Mesendoderm (in vitro differentiated cells): Measurements from ENCODE around the gene CCR5AS.
"Not testable (repeated sequence)": the region's sequence is repeated elsewhere in the genome, so short reads cannot be mapped to it uniquely, and the experiment has no call there.

Experiments
- DNase-seq: peaks from one replicate; pipeline ENCODE4 v3.0.0; 2013
- H2AK5ac ChIP-seq: 2 replicates; pipeline ENCODE4 v1.6.1; 2013; ENCODE audit warnings: low read length, inconsistent platforms
- H2BK120ac ChIP-seq: 2 replicates; pipeline ENCODE4 v1.6.1; 2013; ENCODE audit warnings: low read depth, mild to moderate bottlenecking, low read length, moderate library complexity, mixed read lengths
- H2BK15ac ChIP-seq: replicated peaks from 2 replicates; pipeline ENCODE4 v1.6.1; 2013; ENCODE audit warnings: low read depth, mild to moderate bottlenecking, moderate library complexity
- H2BK5ac ChIP-seq: 2 replicates; pipeline ENCODE4 v1.6.1; 2013; ENCODE audit warnings: low read length, inconsistent platforms
- H3K18ac ChIP-seq: 2 replicates; pipeline ENCODE4 v1.6.1; 2013; ENCODE audit warnings: mild to moderate bottlenecking, low read length, mixed read lengths
- H3K23ac ChIP-seq: one replicate; pipeline ENCODE4 v1.6.1; 2013; ENCODE audit warnings: low read length
- H3K27ac ChIP-seq: 2 replicates; pipeline ENCODE4 v1.5.1; 2013; ENCODE audit warnings: low read depth, mild to moderate bottlenecking, inconsistent platforms, low read length, moderate library complexity
- H3K27me3 ChIP-seq: 2 replicates; pipeline ENCODE4 v1.6.1; 2013; ENCODE audit warnings: low read length, control low read depth, mild to moderate bottlenecking, inconsistent platforms; ENCODE audit not compliant: insufficient read depth, poor library complexity
- H3K36me3 ChIP-seq: 2 replicates; pipeline ENCODE4 v1.6.1; 2013; ENCODE audit warnings: low read length, inconsistent platforms; ENCODE audit not compliant: control insufficient read depth, insufficient read depth
- H3K4ac ChIP-seq: one replicate; pipeline ENCODE4 v1.6.1; 2013; ENCODE audit warnings: low read depth, mild to moderate bottlenecking, low read length, moderate library complexity
- H3K4me1 ChIP-seq: 2 replicates; pipeline ENCODE4 v1.6.1; 2013; ENCODE audit warnings: low read depth, low read length, inconsistent platforms; ENCODE audit not compliant: control insufficient read depth
- H3K4me2 ChIP-seq: 2 replicates; pipeline ENCODE4 v1.6.1; 2013; ENCODE audit warnings: low read length
- H3K4me3 ChIP-seq: 2 replicates; pipeline ENCODE4 v1.5.1; 2013; ENCODE audit warnings: mild to moderate bottlenecking, low read length
- H3K56ac ChIP-seq: one replicate; pipeline ENCODE4 v1.6.1; 2013; ENCODE audit warnings: low read length
- H3K79me1 ChIP-seq: 2 replicates; pipeline ENCODE4 v1.6.1; 2013; ENCODE audit warnings: low read length, inconsistent platforms
- H3K79me2 ChIP-seq: 2 replicates; pipeline ENCODE4 v1.6.1; 2013; ENCODE audit warnings: mild to moderate bottlenecking, low read length; ENCODE audit not compliant: control insufficient read depth, insufficient read depth
- H3K9ac ChIP-seq: 2 replicates; pipeline ENCODE4 v1.6.1; 2013; ENCODE audit warnings: low read length, inconsistent platforms
- H4K5ac ChIP-seq: one replicate; pipeline ENCODE4 v1.6.1; 2013; ENCODE audit warnings: low read length
- H4K8ac ChIP-seq: one replicate; pipeline ENCODE4 v1.6.1; 2013; ENCODE audit warnings: low read depth, mild to moderate bottlenecking, control low read depth, low read length, moderate library complexity
- whole genome bisulfite sequencing: extraction: QIAGEN DNeasy Blood & Tissue Kit; methylation state at CpG from one replicate; pipeline ENCODE4 v1.1.7; 2013; ENCODE audit warnings: low lambda C conversion rate, missing lambda C conversion rate; ENCODE audit not compliant: insufficient coverage; ENCODE audit errors: extremely low coverage; 5-methylcytosine and 5-hydroxymethylcytosine counted together

Gene CCR5AS

DNA sequence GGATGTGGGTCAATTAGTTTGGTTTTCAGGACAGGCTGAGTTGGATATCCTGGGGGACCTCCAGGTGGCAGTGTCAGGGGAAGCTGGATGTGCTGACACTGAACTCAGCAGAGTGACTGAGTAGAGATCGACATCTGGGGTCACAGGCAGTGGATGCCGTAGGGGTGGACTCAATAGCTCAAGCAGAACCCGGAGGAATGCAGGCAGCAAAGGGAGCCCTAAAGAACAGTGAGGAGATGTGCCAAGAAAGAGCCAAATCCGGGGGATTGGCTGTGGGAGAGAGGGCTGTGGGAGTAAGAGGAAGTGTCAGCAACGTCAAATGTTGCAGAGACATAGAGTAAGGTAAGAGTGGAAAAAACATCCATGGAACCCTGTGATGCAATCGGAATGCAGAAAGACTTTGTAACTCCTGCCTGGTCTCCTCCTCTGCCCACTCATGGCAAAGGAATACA lies 11.6 kb downstream of the CCR5AS start:
- Histone ChIP-seq H4K8ac (no peak overlapping the region), H2BK15ac (no peak overlapping the region), H3K4me1 (peaks cover 7% of the 10 kb centered on the region), H3K4me3 (no peak overlapping the region), H4K5ac (no peak overlapping the region), H3K4me2 (no peak overlapping the region), H2BK5ac (no peak overlapping the region), H3K9ac (no peak overlapping the region), H3K56ac (no peak overlapping the region), H3K23ac (no peak overlapping the region), H3K79me2 (no peaks in the 10 kb centered on the region), H3K27me3 (no peaks in the 10 kb centered on the region), H3K79me1 (no peaks in the 10 kb centered on the region), H2AK5ac (no peak overlapping the region), H3K18ac (no peak overlapping the region), H2BK120ac (no peak overlapping the region), H3K27ac (no peak overlapping the region), H3K36me3 (no peaks in the 10 kb centered on the region), H3K4ac (no peak overlapping the region)
- WGBS = no CpG with 5 or more reads among the region's 6 CpGs
- DNase-seq = no peak

DNA sequence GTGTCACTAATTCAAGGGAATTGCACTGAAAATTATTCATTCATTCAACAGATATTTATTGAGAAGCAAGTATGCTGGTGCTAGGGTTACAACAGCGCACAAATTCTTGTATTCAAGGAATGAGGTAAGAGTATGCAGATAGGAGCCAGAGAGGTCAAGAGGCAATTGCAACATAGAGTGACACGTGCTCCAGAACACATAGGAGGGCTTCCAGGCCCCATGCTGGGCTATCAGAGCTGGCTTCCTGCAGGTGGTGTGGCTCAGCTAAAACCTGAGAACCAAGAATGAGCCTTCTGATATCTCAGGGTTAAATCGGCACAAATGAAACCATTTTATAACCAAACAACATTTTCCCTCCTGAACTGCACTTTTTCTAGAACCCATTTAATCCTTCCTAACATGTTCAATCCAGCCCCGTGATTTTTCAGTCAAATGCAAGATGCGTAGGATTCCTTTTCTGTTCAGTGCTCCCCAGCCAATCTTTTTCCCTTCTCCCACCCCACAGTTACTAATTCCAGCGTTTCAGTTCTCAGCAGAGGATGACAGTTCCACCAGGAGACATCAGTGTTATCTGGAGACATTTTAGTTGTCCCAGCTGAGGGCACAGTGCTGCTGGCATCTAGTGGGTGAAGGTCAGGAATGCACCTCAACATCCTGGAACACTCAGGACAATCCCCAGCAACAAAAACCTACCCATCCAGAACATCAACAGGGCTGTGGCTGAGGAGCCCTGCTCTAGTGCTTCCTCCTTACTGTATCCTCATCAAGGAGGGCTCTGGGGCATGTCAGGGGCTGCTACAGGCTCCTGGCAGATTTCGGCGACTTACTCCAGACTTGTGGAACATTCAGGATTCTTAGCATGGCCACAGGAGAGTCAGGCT lies 13.1 kb downstream of the CCR5AS start:
- no peak overlapping the region for H3K4me3 ChIP-seq
- H3K36me3 ChIP-seq = no peaks in the 10 kb centered on the region
- no peaks in the 10 kb centered on the region for H3K79me1 ChIP-seq
- no peak overlapping the region for H3K23ac ChIP-seq
- H2BK5ac ChIP-seq = peak overlapping the region; percentile 9
- DNase-seq = peak; percentile 90
- no peaks in the 10 kb centered on the region for H3K27me3 ChIP-seq
- no peak overlapping the region for H3K4ac ChIP-seq
- no peak overlapping the region for H2AK5ac ChIP-seq
- peak overlapping the region; percentile 0 for H3K18ac ChIP-seq
- H3K4me2 ChIP-seq = no peak overlapping the region
- H3K27ac ChIP-seq = no peak overlapping the region
- H2BK120ac ChIP-seq = no peak overlapping the region
- no peak overlapping the region for H4K5ac ChIP-seq
- H3K4me1 ChIP-seq = peaks cover 3% of the 10 kb centered on the region
- no CpG with 5 or more reads among the region's 8 CpGs for WGBS
- H3K56ac ChIP-seq = no peak overlapping the region
- H4K8ac ChIP-seq = no peak overlapping the region
- no peaks in the 10 kb centered on the region for H3K79me2 ChIP-seq
- no peak overlapping the region for H2BK15ac ChIP-seq
- H3K9ac ChIP-seq = no peak overlapping the region

DNA sequence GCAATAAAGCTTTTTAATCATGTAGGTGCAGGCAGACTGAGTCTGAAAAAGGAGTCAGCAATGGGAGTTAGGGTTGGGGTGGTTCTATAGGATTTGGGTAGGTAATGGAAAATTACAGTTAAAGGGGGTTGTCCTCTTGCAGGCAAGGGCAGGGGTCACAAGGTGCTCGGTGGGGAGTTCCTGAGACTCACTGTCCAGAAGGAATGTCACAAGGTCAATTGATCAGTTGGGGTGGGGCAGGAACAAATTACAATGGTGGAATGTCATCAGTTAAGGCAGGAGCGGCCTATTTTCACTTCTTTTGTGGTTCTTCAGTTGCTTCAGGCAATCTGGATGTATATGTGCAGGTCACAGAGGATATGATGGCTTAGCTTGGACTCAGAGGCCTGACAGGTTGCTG lies 13.9 kb downstream of the CCR5AS start:
- H2BK15ac ChIP-seq = no peak overlapping the region
- no peak overlapping the region for H3K4me3 ChIP-seq
- DNase-seq = peak; percentile 76
- H2AK5ac ChIP-seq = no peak overlapping the region
- H3K79me1 ChIP-seq = no peaks in the 10 kb centered on the region
- H3K9ac ChIP-seq = no peak overlapping the region
- no peaks in the 10 kb centered on the region for H3K36me3 ChIP-seq
- no CpG with 5 or more reads among the region's 2 CpGs for WGBS
- no peak overlapping the region for H3K23ac ChIP-seq
- H3K4me1 ChIP-seq = peaks cover 3% of the 10 kb centered on the region
- no peaks in the 10 kb centered on the region for H3K79me2 ChIP-seq
- no peak overlapping the region for H2BK120ac ChIP-seq
- no peak overlapping the region for H3K4me2 ChIP-seq
- H3K4ac ChIP-seq = no peak overlapping the region
- H4K8ac ChIP-seq = no peak overlapping the region
- H3K27ac ChIP-seq = no peak overlapping the region
- no peaks in the 10 kb centered on the region for H3K27me3 ChIP-seq
- no peak overlapping the region for H3K18ac ChIP-seq
- no peak overlapping the region for H4K5ac ChIP-seq
- no peak overlapping the region for H2BK5ac ChIP-seq
- no peak overlapping the region for H3K56ac ChIP-seq

DNA sequence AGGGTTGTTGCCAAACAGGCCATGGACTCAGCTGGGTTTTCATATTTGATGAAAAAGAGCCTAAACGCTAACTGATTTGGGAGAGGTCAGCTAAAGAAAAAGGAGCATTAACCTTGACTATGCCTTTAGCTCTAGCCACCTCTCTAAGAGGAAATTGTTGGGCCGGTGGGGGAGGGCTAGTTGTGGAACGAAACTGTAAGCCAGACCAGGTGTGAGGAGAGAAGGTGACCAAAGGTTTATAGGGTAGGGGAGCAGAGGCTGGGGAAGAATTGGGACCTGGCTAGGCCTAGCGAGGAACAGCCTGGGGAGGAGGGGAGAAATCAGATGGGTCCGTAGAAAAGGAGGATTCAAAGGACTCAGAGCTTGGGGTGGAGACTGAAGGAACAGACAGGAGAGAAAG lies 15.3 kb downstream of the CCR5AS start:
- WGBS = no CpG with 5 or more reads among the region's 5 CpGs
- not testable (repeated sequence) for H3K4me3 ChIP-seq, H2AK5ac ChIP-seq, H2BK5ac ChIP-seq, H3K79me2 ChIP-seq, H3K4me2 ChIP-seq, H2BK15ac ChIP-seq, DNase-seq, H2BK120ac ChIP-seq, H4K8ac ChIP-seq, H3K36me3 ChIP-seq, H3K4me1 ChIP-seq, H3K79me1 ChIP-seq, H4K5ac ChIP-seq, H3K18ac ChIP-seq, H3K27ac ChIP-seq, H3K56ac ChIP-seq, H3K27me3 ChIP-seq, H3K23ac ChIP-seq, H3K4ac ChIP-seq, H3K9ac ChIP-seq

DNA sequence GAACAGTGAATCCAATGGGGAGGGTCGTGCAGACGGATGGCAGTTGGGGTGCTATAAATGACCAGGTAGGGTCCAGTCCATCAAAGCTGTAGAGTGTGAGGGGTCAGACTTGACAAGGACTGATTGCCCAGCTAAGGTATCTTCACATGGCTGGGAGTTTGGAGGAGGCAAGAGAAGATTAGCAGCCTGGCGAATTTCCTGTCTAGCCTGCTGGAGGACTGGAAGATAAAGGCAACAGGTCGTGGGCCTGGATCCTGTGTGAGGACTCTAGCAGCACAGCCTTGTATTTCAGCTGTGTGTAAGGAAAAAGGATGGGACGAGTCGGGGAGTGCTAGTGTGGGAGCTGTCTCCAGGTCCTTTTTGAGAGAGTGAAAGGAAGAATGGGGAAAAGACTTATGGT lies 17.6 kb downstream of the CCR5AS start:
- H2BK15ac ChIP-seq = no peak overlapping the region

DNA sequence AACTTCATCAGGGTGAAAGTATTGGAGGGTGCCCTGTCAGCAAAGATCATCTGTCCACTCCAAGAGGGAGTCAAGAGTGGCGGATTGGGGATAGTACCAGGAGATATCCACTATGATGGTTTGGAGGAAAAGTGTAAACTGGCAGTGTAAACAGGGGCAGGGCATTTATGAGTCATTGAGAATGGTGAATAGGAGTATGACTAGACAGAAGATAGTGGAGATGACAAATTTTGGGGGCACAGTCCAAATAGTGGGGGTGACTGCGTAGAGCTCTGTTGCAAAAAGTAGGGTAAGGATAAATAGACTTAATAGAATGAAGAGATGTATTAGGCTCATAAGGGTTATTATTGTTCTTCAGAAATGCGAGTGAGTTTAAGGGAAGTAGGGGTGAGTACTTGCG lies 18.0 kb downstream of the CCR5AS start:
- not testable (repeated sequence) for DNase-seq, H4K8ac ChIP-seq, H3K9ac ChIP-seq, H3K4me1 ChIP-seq, H3K4me2 ChIP-seq, H3K23ac ChIP-seq, H3K56ac ChIP-seq, H2AK5ac ChIP-seq, H3K79me1 ChIP-seq, H2BK15ac ChIP-seq, H3K79me2 ChIP-seq, H3K4me3 ChIP-seq, H3K27me3 ChIP-seq, H3K18ac ChIP-seq, H2BK5ac ChIP-seq, H3K27ac ChIP-seq, H3K36me3 ChIP-seq, H4K5ac ChIP-seq, H2BK120ac ChIP-seq, H3K4ac ChIP-seq
- no CpG with 5 or more reads among the region's 4 CpGs for WGBS

More for the DNA sequence above, 17.6 kb downstream of the CCR5AS start:
- Histone ChIP-seq H3K56ac (no peak overlapping the region), H3K27me3 (no peaks in the 10 kb centered on the region), H3K23ac (no peak overlapping the region), H3K4me1 (peaks cover 3% of the 10 kb centered on the region), H2BK5ac (no peak overlapping the region), H3K4me2 (no peak overlapping the region), H3K79me1 (no peaks in the 10 kb centered on the region), H3K9ac (no peak overlapping the region), H3K79me2 (no peaks in the 10 kb centered on the region), H3K27ac (no peak overlapping the region), H3K36me3 (no peaks in the 10 kb centered on the region), H2BK120ac (no peak overlapping the region), H4K8ac (no peak overlapping the region), H2AK5ac (no peak overlapping the region), H4K5ac (no peak overlapping the region), H3K4me3 (no peak overlapping the region), H3K18ac (no peak overlapping the region), H3K4ac (no peak overlapping the region)
- no CpG with 5 or more reads among the region's 6 CpGs for WGBS
- no peak for DNase-seq
